Measurements from ENCODE around the gene RAB24. TPM values are rescaled to one million over a fixed set of nuclear protein-coding genes. Genes with fewer than 3 reads are reported as not detected.
"Not testable (repeated sequence)": the region's sequence is repeated elsewhere in the genome, so short reads cannot be mapped to it uniquely, and the experiment has no call there.

The RAB24 gene
- total and polyA plus RNA-seq, 4 donors: 8.5 to 19.0 (median 12.0) TPM

GRCh38 chr5:177260961-177261360 is 42.6 kb downstream of the RAB24 start (continued):
- TF ChIP-seq, protein P1, sequence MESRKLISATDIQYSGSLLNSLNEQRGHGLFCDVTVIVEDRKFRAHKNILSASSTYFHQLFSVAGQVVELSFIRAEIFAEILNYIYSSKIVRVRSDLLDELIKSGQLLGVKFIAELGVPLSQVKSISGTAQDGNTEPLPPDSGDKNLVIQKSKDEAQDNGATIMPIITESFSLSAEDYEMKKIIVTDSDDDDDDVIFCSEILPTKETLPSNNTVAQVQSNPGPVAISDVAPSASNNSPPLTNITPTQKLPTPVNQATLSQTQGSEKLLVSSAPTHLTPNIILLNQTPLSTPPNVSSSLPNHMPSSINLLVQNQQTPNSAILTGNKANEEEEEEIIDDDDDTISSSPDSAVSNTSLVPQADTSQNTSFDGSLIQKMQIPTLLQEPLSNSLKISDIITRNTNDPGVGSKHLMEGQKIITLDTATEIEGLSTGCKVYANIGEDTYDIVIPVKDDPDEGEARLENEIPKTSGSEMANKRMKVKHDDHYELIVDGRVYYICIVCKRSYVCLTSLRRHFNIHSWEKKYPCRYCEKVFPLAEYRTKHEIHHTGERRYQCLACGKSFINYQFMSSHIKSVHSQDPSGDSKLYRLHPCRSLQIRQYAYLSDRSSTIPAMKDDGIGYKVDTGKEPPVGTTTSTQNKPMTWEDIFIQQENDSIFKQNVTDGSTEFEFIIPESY (IDR thresholded peaks at IDR 0.05): no peak
- TF ChIP-seq FOXA2 (IDR thresholded peaks at IDR 0.05): no peak
- TF ChIP-seq ATF3 (IDR thresholded peaks at IDR 0.05): no peak
- no peak for TF ChIP-seq GABPA (IDR thresholded peaks at IDR 0.05 in 1 of 2, conservative IDR thresholded peaks at IDR 0.05 in 1 of 2)
- TF ChIP-seq JUND (IDR thresholded peaks at IDR 0.05): no peak
- no peak for TF ChIP-seq RAD21 (IDR thresholded peaks at IDR 0.05)
- TF ChIP-seq HNF4G (IDR thresholded peaks at IDR 0.05): no peak

DNA sequence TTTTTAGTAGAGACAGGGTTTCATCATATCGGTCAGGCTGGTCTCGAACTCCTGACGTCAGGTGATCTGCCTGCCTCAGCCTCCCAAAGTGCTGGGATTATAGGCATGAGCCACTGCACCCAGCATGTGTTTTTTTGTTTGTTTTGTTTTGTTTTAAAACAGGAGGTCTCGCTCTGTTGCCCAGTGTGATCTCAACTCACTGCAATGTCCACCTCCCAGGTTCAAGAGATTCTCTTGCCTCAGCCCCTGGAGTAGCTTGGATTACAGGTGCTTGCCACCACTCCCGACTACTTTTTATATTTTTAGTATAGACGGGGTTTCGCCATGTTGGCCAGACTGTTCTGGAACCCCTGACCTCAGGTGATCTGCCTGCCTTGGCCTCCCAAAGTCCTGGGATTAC is 44.8 kb downstream of the RAB24 start:
- H3K9ac ChIP-seq (ENCODE audit: low read depth in 1 of 2, low read length in 2 of 2); H3K27ac ChIP-seq (ENCODE audit: low read depth in 1 of 2, low read length in 2 of 2); H3K4me1 ChIP-seq (ENCODE audit: control insufficient read depth in 4 of 4, insufficient read depth in 4 of 4, low read length in 3 of 4); H3K4me3 ChIP-seq (ENCODE audit: low read depth in 1 of 3, low read length in 3 of 3); H3K9me3 ChIP-seq (ENCODE audit: control insufficient read depth in 4 of 4, low read length in 3 of 4); DNase-seq (ENCODE audit: low spot score); H3K27me3 ChIP-seq (ENCODE audit: control insufficient read depth in 4 of 4, insufficient read depth in 4 of 4, low read length in 3 of 4): not testable (repeated sequence)
- 96% methylated on average over 7 of the region's 7 CpGs for WGBS
- peaks cover 7 to 36% (median 32%) of the 10 kb centered on the region in 4 donors for H3K36me3 ChIP-seq (ENCODE audit: control insufficient read depth in 4 of 4, insufficient read depth in 3 of 4, low read depth in 1 of 4, low read length in 3 of 4)

DNA sequence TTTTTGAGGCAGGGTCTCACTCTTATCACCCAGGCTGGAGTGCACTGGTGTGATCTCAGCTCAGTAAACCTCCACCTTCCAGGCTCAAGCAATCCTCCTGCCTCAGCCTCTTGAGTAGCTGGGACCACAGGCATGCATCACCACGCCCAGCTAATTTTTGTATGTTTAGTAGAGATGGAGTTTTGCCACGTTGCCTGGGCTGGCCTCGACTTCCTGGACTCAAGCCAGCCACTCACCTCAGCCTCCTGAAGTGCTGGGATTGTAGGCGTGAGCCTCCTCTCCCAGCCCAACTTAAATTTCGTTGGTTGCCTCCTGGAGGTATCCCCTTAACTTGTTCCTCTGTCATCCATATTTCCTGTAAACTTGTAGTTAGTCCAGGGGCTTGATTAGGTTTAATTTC is 47.2 kb downstream of the RAB24 start:
- Histone ChIP-seq H3K4me3 (ENCODE audit: low read depth in 1 of 3, low read length in 3 of 3) (no peak overlapping the region), H3K36me3 (ENCODE audit: control insufficient read depth in 4 of 4, insufficient read depth in 3 of 4, low read depth in 1 of 4, low read length in 3 of 4) (peaks cover 10 to 47% (median 43%) of the 10 kb centered on the region in 4 donors), H3K27ac (ENCODE audit: low read depth in 1 of 2, low read length in 2 of 2) (no peak overlapping the region), H3K4me1 (ENCODE audit: control insufficient read depth in 4 of 4, insufficient read depth in 4 of 4, low read length in 3 of 4) (no peaks in the 10 kb centered on the region), H3K9me3 (ENCODE audit: control insufficient read depth in 4 of 4, low read length in 3 of 4) (no peaks in the 10 kb centered on the region), H3K27me3 (ENCODE audit: control insufficient read depth in 4 of 4, insufficient read depth in 4 of 4, low read length in 3 of 4) (no peaks in the 10 kb centered on the region), H3K9ac (ENCODE audit: low read depth in 1 of 2, low read length in 2 of 2) (no peak overlapping the region)
- no peak for TF ChIP-seq SP1 (IDR thresholded peaks at IDR 0.05)
- no peak for TF ChIP-seq TAF1 (conservative IDR thresholded peaks at IDR 0.05)
- no peak for TF ChIP-seq RAD21 (IDR thresholded peaks at IDR 0.05)
- no peak for TF ChIP-seq EGR1 (IDR thresholded peaks at IDR 0.05; ENCODE audit: low read depth in 2 of 2)
- TF ChIP-seq JUND (IDR thresholded peaks at IDR 0.05): no peak
- TF ChIP-seq ATF3 (IDR thresholded peaks at IDR 0.05): no peak
- TF ChIP-seq GABPA (IDR thresholded peaks at IDR 0.05 in 1 of 2, conservative IDR thresholded peaks at IDR 0.05 in 1 of 2): no peak
- WGBS: 63% methylated on average over 5 of the region's 5 CpGs
- DNase-seq (ENCODE audit: low spot score): no peak

- WGBS: 91% methylated on average over 1 of the region's 1 CpG
- Histone ChIP-seq H3K9ac (ENCODE audit: low read depth in 1 of 2, low read length in 2 of 2) (no peak overlapping the region), H3K27ac (ENCODE audit: low read depth in 1 of 2, low read length in 2 of 2) (no peak overlapping the region), H3K4me1 (ENCODE audit: control insufficient read depth in 4 of 4, insufficient read depth in 4 of 4, low read length in 3 of 4) (no peaks in the 10 kb centered on the region), H3K4me3 (ENCODE audit: low read depth in 1 of 3, low read length in 3 of 3) (no peak overlapping the region), H3K9me3 (ENCODE audit: control insufficient read depth in 4 of 4, low read length in 3 of 4) (no peaks in the 10 kb centered on the region), H3K36me3 (ENCODE audit: control insufficient read depth in 4 of 4, insufficient read depth in 3 of 4, low read depth in 1 of 4, low read length in 3 of 4) (peaks cover 10 to 42% (median 34%) of the 10 kb centered on the region in 4 donors), H3K27me3 (ENCODE audit: control insufficient read depth in 4 of 4, insufficient read depth in 4 of 4, low read length in 3 of 4) (no peaks in the 10 kb centered on the region)
- no peak for DNase-seq (ENCODE audit: low spot score)
- TF ChIP-seq FOXA1 (IDR thresholded peaks at IDR 0.05) (no peak), YY1 (IDR thresholded peaks at IDR 0.05) (no peak), RAD21 (IDR thresholded peaks at IDR 0.05) (no peak), HNF4A (conservative IDR thresholded peaks at IDR 0.05) (no peak), REST (IDR thresholded peaks at IDR 0.05) (no peak), EGR1 (IDR thresholded peaks at IDR 0.05; ENCODE audit: low read depth in 2 of 2) (no peak), HNF4G (IDR thresholded peaks at IDR 0.05) (no peak), ATF3 (IDR thresholded peaks at IDR 0.05) (no peak), RXRA (IDR thresholded peaks at IDR 0.05) (no peak), SP1 (IDR thresholded peaks at IDR 0.05) (no peak)
- TF ChIP-seq, protein P2, sequence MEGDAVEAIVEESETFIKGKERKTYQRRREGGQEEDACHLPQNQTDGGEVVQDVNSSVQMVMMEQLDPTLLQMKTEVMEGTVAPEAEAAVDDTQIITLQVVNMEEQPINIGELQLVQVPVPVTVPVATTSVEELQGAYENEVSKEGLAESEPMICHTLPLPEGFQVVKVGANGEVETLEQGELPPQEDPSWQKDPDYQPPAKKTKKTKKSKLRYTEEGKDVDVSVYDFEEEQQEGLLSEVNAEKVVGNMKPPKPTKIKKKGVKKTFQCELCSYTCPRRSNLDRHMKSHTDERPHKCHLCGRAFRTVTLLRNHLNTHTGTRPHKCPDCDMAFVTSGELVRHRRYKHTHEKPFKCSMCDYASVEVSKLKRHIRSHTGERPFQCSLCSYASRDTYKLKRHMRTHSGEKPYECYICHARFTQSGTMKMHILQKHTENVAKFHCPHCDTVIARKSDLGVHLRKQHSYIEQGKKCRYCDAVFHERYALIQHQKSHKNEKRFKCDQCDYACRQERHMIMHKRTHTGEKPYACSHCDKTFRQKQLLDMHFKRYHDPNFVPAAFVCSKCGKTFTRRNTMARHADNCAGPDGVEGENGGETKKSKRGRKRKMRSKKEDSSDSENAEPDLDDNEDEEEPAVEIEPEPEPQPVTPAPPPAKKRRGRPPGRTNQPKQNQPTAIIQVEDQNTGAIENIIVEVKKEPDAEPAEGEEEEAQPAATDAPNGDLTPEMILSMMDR (IDR thresholded peaks at IDR 0.05; ENCODE audit: low read depth, low read length, missing input control): no peak
- TF ChIP-seq, protein P3, sequence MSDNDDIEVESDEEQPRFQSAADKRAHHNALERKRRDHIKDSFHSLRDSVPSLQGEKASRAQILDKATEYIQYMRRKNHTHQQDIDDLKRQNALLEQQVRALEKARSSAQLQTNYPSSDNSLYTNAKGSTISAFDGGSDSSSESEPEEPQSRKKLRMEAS (IDR thresholded peaks at IDR 0.05): no peak
Measured at GRCh38 chr5:177253252-177253651, 50.3 kb downstream of the RAB24 start.
